Endothelial cell of umbilical vein (primary cell): Measurements from ENCODE around the gene PELI2. TPM values are rescaled to one million over a fixed set of nuclear protein-coding genes. Genes with fewer than 3 reads are reported as not detected.

Source experiments
- BruUV-seq: library from RNA; stranded (reverse); fragments of 400-500 nt; replicated peaks from 2 replicates; lab custom pipeline; 2021; lab: Mats Ljungman, UMichigan
- CTCF ChIA-PET: fragments of 300-600, 350-600 bp; sonication (Branson Sonifier 250); formaldehyde crosslinking; loops from one replicate; lab custom pipeline; 2021; ENCODE audit warnings: antibody characterized with exemption, inconsistent platforms; lab: Charles Lee
- POLR2A ChIA-PET: fragments of 300-600, 350-600 bp; sonication (Branson Sonifier 250); formaldehyde crosslinking; loops from one replicate; lab custom pipeline; 2021; ENCODE audit warnings: antibody characterized with exemption, inconsistent platforms; lab: Charles Lee
- DNase-seq: peaks from one replicate; pipeline ENCODE4 v3.0.0-alpha.2; 2011; ENCODE audit warnings: low read depth, low spot score
- FAIRE-seq: peaks from 2 replicates; lab custom pipeline; 2011; peaks lifted over from hg19 to GRCh38; lab: Jason Lieb, UNC
- H2AFZ ChIP-seq: 2 replicates; pipeline ENCODE4 v1.6.0; 2012; ENCODE audit warnings: low read depth, low read length, control low read depth, inconsistent platforms
- H3K27ac ChIP-seq: 2 replicates; pipeline ENCODE4 v1.5.1; 2011; ENCODE audit warnings: low read depth, mild to moderate bottlenecking, control low read depth, low read length, moderate library complexity; ENCODE audit not compliant: insufficient read depth
- H3K27me3 ChIP-seq, 2 experiments: 2 replicates each; pipeline versions ENCODE4 v1.6.0 to v1.6.1; 2011; ENCODE audit warnings: low read length in 2 of 2, mixed read lengths in 1 of 2; ENCODE audit not compliant: control insufficient read depth in 2 of 2, insufficient read depth in 2 of 2
- H3K36me3 ChIP-seq, 2 experiments: 2 replicates in 1 of 2; 3 replicates in 1 of 2; pipeline ENCODE4 v1.5.1; 2011; ENCODE audit warnings: low read length in 2 of 2, mild to moderate bottlenecking in 1 of 2, moderate library complexity in 1 of 2; ENCODE audit not compliant: control insufficient read depth in 2 of 2, insufficient read depth in 2 of 2; ENCODE audit errors: extremely low read depth in 1 of 2
- H3K4me1 ChIP-seq: 3 replicates; pipeline ENCODE4 v1.5.1; 2011; ENCODE audit warnings: mild to moderate bottlenecking, low read length; ENCODE audit not compliant: control insufficient read depth, insufficient read depth; ENCODE audit errors: extremely low read depth
- H3K4me2 ChIP-seq: 2 replicates; pipeline ENCODE4 v1.6.1; 2011; ENCODE audit warnings: low read length, control low read depth, mixed read lengths; ENCODE audit not compliant: insufficient read depth
- H3K4me3 ChIP-seq, 3 experiments: fragments of 200-600 bp in 1 of 3; sonication (generic), shearing (Covaris generic) in 1 of 3; replicated peaks in 1 of 3; 2 replicates each; pipeline ENCODE4 v1.5.1; 2011 to 2016; ENCODE audit warnings: control low read depth in 3 of 3, low read length in 3 of 3, mild to moderate bottlenecking in 2 of 3, inconsistent platforms in 1 of 3, low read depth in 1 of 3, moderate library complexity in 1 of 3; ENCODE audit not compliant: insufficient read depth in 1 of 3
- H3K79me2 ChIP-seq: 2 replicates; pipeline ENCODE4 v1.6.0; 2012; ENCODE audit warnings: low read length, inconsistent platforms; ENCODE audit not compliant: control insufficient read depth, insufficient read depth
- H3K9ac ChIP-seq: replicated peaks from 2 replicates; pipeline ENCODE3; 2011; ENCODE audit warnings: low read length, control low read depth; ENCODE audit not compliant: insufficient read depth; ENCODE audit errors: extremely low read depth
- H3K9me1 ChIP-seq: replicated peaks from 3 replicates; pipeline ENCODE4 v1.6.0; 2011; ENCODE audit warnings: mild to moderate bottlenecking, low read length; ENCODE audit not compliant: control insufficient read depth, insufficient read depth; ENCODE audit errors: extremely low read depth
- H3K9me3 ChIP-seq: replicated peaks from 2 replicates; pipeline ENCODE4 v1.5.1; 2012; ENCODE audit warnings: low read length, inconsistent platforms; ENCODE audit not compliant: control insufficient read depth, insufficient read depth
- H4K20me1 ChIP-seq: replicated peaks from 2 replicates; pipeline ENCODE3; 2011; ENCODE audit warnings: mild to moderate bottlenecking, low read length; ENCODE audit not compliant: control insufficient read depth, insufficient read depth; ENCODE audit errors: extremely low read depth
- EZH2 ChIP-seq: IDR thresholded peaks from 2 replicates; pipeline ENCODE4 v1.6.1; 2012; ENCODE audit warnings: borderline replicate concordance, low read depth, mild to moderate bottlenecking, moderate library complexity, low read length, inconsistent platforms; ENCODE audit not compliant: severe bottlenecking
- GATA2 ChIP-seq: IDR thresholded peaks from 2 replicates; pipeline ENCODE4 v1.7.0; 2011; ENCODE audit warnings: low read depth, mild to moderate bottlenecking, moderate library complexity, mixed read lengths, low read length; ENCODE audit not compliant: insufficient read length, insufficient read depth
- MAX ChIP-seq: IDR thresholded peaks from 2 replicates; pipeline ENCODE4 v1.6.1; 2011; ENCODE audit not compliant: insufficient read depth, insufficient read length
- MYC ChIP-seq: IDR thresholded peaks from one replicate; pipeline ENCODE4 v1.6.1; 2011; ENCODE audit warnings: mild to moderate bottlenecking, low read depth, low read length
- POLR2A ChIP-seq: IDR thresholded peaks from 2 replicates; pipeline ENCODE4 v1.6.1; 2012; ENCODE audit warnings: low read depth, mild to moderate bottlenecking, control low read depth, low read length
- POLR2AphosphoS5 ChIP-seq: IDR thresholded peaks from 2 replicates; pipeline ENCODE4 v1.6.1; 2012; ENCODE audit warnings: low read depth, mild to moderate bottlenecking, control low read depth, low read length, moderate library complexity; ENCODE audit not compliant: insufficient read depth
- dilution Hi-C: fragments of 300-500 bp; cut with MboI; formaldehyde crosslinking; loops from one replicate; pipeline ENCODE4 v1.15.0; 2019; ENCODE audit warnings: low sequenced_read_pairs; ENCODE audit not compliant: extremely low pct_ligation_motif_present
- intact Hi-C: fragments of 100-400 bp; cut with micrococcal nuclease; formaldehyde crosslinking; loops from one replicate; pipeline ENCODE4 v1.10.0; 2022
- polyA plus RNA-seq, 4 experiments: library from polyadenylated mRNA; depleted of rRNA in 3 of 4; stranded (reverse) in 3 of 4; unstranded in 1 of 4; fragments of >200 nt; gene quantifications; 2 replicates each; pipeline versions ENCODE4 v1.2.1 to v1.2.3, GENCODE V29; 2011 to 2012; ENCODE audit warnings: missing spikeins in 1 of 4
- total RNA-seq: library from RNA; stranded (reverse); gene quantifications from 2 replicates; pipeline ENCODE4 v1.2.3, GENCODE V29; 2021

Gene PELI2
- total and polyA plus RNA-seq, 2 donors (not counting 3 experiments of a cell fraction or from before 2014, with no cell fraction given) = 11.5 to 13.0 TPM

- no peak overlapping the region for H2AFZ ChIP-seq
- DNase-seq (no peak), FAIRE-seq (no peak)
- H3K9me3 ChIP-seq = no peaks in the 10 kb centered on the region
- peaks cover 5% of the 10 kb centered on the region for H3K4me1 ChIP-seq
- H3K9me1 ChIP-seq = no peaks in the 10 kb centered on the region
- H3K36me3 ChIP-seq = no peaks in the 10 kb centered on the region
- dilution Hi-C loops (no loop called here), intact Hi-C loops (no loop called here)
- H4K20me1 ChIP-seq = no peaks in the 10 kb centered on the region
- ChIA-PET POLR2A (no interaction called here), CTCF (interaction anchor here (0.8 kb wide), 1 partner anchor 190 kb away, joined by 3 read pairs; no protein-coding TSS in a partner anchor)
- H3K4me3 ChIP-seq = no peak overlapping the region
- H3K79me2 ChIP-seq = no peaks in the 10 kb centered on the region
- no peak overlapping the region for H3K4me2 ChIP-seq
- H3K9ac ChIP-seq = no peak overlapping the region
- no peak overlapping the region for H3K27ac ChIP-seq
- TF ChIP-seq MAX = no peak
- no peak for TF ChIP-seq POLR2A
- no peak for TF ChIP-seq POLR2AphosphoS5
- no TSS peak for BruUV-seq
- no peaks in the 10 kb centered on the region for H3K27me3 ChIP-seq
Observed at GRCh38 chr14:56149995-56150394, 31.8 kb downstream of the PELI2 start.

DNA sequence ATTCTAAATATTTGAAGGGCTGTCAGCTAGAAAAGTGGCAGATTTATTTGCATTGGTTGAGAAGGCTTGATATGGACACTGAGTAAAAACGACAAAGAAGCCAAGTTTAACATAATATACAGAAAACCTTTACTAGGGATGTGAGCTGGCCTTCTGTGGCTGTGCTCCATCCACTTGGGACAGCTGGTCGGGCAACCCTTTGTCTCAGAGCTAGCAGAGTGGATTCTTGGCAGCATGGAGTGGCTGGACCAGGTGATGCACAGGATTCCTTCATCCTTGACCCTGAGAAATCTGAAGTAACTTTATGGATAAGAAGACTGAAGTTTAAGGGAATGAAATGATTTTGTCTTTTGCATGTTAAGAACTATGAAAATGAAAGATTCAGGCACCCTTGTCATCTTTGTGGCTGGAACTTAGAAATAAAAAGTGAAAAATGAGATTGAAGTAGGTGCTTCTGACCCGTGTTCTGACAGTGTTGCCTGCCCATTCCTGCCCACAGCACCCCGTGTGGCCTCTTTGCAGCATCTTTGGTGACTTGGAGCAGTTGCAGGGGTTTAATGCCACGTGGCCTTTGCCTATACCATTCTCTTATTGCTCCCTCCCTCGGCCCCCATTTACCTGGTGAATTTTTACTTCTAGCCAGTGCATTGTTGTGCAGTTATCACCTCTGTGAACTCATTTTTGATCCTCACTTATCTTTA is 32.6 kb downstream of the PELI2 start:
- TF ChIP-seq EZH2 = no peak
- TF ChIP-seq GATA2 = no peak
- TF ChIP-seq MYC = no peak
- Histone ChIP-seq H3K27me3 (no peaks in the 10 kb centered on the region), H3K9me1 (no peaks in the 10 kb centered on the region), H3K79me2 (no peaks in the 10 kb centered on the region), H4K20me1 (no peaks in the 10 kb centered on the region), H3K27ac (no peak overlapping the region), H3K4me2 (no peak overlapping the region), H3K4me1 (peaks cover 5% of the 10 kb centered on the region), H3K9ac (no peak overlapping the region), H2AFZ (no peak overlapping the region), H3K9me3 (no peaks in the 10 kb centered on the region), H3K36me3 (no peaks in the 10 kb centered on the region), H3K4me3 (no peak overlapping the region)
- no peak for FAIRE-seq
- dilution Hi-C loops = no loop called here
- CTCF ChIA-PET = interaction anchor here (0.8 to 1.7 kb wide), 4 partner anchors 8 to 190 kb away, joined by 3 to 6 read pairs (median 3); no protein-coding TSS in a partner anchor
- POLR2A ChIA-PET = no interaction called here
- intact Hi-C loops = no loop called here
- DNase-seq = no peak
- BruUV-seq = no TSS peak
